ENCODE results near the gene DUSP28.
A peak's percentile ranks its signal among the peaks of the same experiment; 100 is the strongest.
"Not testable (repeated sequence)": the region's sequence is repeated elsewhere in the genome, so short reads cannot be mapped to it uniquely, and the experiment has no call there.

The DUSP28 gene

DNA sequence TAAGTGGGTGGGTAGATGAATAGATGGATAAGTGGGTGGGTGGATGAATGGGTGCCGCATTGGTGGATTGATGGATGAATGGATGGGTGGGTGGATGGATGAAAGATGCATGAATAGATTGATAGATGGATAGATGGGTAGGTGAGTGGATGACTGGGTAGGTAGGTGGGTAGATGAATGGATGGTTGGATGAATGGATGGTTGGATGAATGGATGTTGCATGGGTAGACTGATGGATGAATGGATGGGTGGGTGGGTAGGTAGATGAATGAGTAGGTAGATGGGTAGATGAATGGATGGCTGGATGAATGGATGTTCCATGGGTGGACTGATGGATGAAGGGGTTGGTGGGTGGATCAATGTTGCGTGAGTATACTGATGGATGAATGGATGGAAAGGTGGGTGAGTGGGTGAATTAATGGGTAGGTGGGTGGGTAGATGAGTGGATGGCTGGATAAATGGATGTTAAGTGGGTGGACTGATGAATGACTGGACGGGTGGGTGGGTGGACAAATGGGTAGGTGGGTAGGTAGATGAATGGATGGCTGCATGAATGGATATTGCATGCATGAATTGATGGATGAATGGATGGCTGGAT is 32.9 kb upstream of the DUSP28 start:
- no peak for DNase-seq (ENCODE audit: low read depth)

DNA sequence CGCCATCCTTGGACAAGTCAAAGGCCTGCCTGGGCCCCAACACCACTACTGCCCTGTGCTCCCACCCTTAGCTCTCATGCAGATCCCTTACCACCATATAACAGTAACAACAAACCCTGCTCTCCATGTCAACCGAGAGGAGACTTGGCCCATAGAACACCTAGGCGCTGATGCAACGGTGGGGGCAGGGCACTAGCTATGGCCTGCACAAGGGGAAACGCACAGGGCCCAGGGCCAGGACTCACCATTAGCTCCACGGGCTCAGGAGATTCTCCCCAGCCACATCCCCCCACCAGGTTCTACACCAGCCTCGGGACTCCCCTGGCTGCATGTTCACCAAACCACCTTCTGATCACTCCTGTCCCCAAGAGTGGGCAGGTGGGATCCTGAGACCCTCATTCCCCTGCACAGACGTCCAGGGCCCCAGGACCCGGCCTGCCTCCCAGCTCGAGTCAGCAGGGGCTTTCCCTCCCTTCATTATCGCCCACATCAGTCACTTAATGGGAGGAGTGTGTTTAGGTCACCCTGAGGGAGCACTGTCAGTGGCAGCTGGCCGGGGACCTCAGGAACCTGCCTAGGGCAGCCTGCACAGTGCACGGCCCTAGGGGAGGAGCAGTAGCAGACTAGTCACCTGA is 31.6 kb upstream of the DUSP28 start:
- DNase-seq (ENCODE audit: low read depth): no peak

- no peak for DNase-seq (ENCODE audit: low read depth)
Measured at GRCh38 chr2:240529344-240529999, 30.7 kb upstream of the DUSP28 start.

DNA sequence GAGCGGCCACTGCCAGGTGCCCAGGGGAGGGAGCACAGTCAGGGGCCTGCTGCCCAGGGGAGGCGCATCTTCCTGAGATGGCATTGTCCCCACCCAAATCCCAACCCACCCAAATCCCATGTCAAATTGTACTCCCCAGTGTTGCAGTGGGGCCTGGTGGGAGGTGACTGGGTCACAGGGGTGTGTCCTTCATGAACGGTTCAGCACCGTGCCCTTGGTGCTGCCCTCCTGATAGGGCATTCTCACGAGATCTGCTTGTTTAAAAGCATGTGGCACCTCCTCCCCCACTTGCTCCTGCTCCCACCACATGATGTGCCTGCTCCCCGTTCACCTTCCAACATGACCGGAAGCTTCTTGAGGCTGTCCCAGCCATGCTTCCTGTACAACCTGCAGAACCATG is 30.0 kb upstream of the DUSP28 start:
- DNase-seq (ENCODE audit: low read depth): no peak

DNA sequence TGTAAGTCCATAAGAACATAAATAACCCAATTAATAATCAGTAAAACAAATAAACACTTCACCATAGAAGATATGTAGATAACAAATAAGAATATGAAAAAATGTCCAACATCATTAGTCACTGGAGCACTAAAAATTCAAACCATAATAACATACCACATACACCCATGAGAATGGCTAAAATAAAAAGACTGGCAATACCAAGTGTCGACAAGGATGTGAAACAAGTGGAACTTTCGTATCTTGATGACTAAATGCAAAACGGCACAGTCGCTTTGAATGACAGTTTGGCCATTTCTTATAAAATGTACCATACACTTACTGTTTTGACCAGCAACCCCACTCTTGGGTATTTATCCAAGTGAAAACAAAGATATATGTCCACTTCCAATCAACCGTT is 29.1 kb upstream of the DUSP28 start:
- no peak for DNase-seq (ENCODE audit: low read depth)

DNA sequence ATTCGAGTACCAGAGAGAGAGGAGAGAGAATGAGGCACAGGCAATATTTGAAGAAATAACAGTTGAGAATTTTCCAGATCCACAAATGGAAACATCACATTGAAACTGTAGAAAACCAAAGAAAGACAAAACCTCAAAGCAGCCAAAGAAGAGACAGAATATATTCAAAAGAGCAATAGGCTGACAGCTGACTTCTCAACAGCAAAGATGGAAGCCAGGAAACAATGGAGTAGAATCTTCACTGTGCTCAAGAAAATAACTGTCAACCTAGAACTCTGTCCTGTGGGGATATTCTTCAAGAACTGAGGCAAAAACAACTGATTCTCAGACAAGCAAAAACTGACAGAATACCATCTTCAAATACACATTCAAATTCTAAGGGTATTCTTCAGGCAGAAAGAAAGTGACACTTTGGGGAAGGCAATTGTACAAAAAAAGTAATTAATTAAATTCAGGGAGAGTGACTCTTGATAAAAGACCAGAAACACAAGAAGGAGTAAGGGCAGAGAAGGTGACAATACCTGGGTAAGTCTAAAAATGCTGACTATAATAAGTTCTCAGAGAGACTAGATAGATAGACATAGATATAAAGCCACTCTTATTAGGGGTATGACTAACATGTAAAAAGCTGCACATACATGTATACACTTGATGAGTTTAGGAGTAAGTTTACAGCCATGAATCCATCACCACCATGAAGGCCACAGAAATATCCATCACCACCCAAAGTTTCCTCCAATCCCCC is 28.0 kb upstream of the DUSP28 start:
- DNase-seq (ENCODE audit: low read depth): no peak

DNA sequence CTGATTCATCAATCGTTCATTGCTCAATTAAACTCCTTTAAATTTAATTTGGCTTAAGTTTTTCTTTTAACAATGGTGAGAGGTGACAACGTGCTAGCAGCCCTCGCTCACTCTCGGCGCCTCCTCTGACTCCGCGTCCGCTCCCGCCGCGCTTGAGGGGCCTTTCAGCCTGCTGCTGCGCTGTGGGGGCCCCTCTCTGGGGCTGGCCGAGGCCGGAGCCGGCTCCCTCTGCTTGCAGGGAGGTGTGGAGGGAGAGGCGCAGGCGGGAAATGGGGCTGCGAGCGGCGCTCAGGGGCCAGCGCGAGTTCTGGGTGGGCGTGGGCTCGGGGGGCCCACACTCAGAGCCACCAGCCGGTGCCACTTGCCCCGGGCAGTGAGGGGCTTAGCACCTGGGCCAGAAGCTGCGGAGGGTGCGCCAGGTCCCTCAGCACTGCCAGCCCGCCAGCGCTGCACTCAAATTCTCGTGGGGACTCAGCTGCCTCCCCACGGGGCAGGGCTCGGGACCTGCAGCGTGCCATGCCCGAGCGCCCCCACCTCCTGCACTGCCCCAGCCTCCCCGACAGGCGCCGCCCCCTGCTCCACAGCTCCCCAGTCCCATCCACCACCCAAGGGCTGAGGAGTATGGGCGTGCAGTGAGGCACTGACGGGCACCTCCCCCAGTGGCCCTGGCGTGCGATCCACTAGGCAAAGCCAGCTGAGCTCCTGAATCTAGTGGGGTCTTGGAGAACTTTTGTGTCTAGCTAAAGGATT is 22.0 kb upstream of the DUSP28 start:
- no peak for DNase-seq (ENCODE audit: low read depth)

GRCh38 chr2:240539101-240539500 is 21.1 kb upstream of the DUSP28 start:
- not testable (repeated sequence) for DNase-seq (ENCODE audit: low read depth)

DNA sequence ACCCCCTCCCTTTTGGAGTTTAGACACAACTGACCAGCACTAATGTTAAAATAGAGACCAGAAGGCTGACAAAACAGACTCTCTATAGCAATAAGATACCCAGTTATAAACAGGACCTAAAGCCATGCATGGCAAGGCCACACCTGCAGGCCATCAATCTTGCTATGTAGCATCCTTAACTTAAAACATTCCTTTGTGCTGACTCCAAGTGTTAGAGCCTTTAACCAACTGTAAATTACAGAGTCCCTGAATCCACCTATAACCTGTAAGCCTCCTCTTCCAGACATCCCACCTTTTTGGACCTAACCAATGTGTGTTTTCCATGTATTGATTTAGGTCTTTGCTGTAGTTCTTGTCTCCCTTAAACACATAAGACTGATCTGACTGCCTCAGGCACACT is 20.3 kb upstream of the DUSP28 start:
- no peak for DNase-seq (ENCODE audit: low read depth)

DNA sequence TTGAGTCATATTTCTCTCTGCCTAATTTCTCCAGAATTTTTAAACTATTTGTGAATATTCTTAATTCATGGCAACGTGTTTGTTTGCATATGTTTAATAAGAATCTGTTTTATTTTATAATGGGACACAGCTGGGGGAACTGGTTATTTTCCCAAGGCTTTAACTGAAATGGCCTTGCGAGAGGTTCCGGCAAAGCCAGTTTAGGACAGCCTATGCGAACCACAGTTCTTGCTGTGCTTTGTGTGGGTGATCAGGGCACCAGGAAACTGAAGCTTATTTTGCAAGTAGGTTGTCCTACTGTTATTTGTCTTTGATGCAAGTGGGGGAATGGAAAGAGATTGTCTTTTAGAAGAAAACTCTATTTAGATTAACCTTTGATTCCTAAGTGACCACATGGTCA is 8.9 kb upstream of the DUSP28 start:
- no peak for DNase-seq (ENCODE audit: low read depth)

GRCh38 chr2:240551811-240552210 is 8.3 kb upstream of the DUSP28 start:
- no peak for DNase-seq (ENCODE audit: low read depth)

DNA sequence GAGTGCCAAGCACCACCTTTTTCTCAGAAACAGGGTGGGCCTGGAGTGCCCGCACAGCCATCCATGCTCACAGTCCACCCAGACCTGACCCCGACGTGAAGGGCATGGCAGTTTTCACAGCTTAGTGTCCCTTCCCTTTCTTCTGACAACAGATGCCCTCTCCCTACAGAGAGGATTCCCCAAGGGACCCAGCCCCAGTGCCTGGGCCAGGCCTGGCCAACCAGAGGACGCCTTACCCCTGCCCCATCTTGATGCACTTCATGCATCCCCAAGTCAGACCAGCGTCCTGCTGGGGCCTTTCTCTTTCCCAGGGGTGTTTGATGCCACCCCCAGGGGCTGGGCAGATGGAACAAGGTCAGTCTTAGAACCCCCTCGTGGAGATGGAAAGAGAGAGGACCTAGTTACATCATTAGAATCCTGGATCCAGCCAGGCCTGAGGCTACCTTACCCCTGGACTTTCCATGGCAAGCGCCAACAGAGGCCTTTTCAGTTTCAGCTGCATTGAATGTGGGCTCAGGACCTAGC is 6.1 kb upstream of the DUSP28 start:
- DNase-seq (ENCODE audit: low read depth): no peak

DNA sequence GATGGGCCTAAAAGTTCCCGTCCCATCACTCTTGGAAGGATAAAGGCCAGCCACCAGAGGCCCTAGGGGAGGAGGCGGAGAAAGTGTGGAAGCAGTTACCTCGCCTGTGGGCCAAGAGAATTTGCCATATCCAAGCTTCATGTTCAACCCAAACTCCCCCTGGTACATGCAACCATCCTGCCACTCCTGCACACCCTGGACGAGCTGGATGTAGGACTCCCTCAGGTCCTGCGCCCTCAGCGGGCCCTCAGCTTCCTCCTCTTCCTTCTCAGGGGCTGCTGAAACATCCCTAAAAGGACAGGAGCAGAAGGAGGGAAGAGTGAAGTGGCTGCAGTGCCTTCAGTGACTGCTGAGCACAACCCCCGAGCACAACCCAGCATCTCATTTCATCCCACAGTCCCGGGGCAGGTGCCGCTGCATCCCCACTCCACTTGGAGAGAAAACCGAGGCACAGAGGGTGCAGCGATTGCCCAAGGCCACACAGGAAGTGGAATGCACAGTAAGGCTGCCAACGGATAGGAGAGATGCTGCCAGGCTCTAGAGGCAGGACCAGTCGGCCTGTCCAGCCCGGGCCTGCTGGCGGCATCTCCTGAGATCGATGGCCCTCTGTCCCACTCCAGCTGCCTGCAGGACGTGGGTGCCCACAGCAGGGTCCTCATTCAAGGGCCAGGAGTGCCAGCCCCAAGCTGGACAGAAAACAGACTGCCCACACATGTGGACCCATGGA is 5.2 kb upstream of the DUSP28 start:
- no peak for DNase-seq (ENCODE audit: low read depth)

DNA sequence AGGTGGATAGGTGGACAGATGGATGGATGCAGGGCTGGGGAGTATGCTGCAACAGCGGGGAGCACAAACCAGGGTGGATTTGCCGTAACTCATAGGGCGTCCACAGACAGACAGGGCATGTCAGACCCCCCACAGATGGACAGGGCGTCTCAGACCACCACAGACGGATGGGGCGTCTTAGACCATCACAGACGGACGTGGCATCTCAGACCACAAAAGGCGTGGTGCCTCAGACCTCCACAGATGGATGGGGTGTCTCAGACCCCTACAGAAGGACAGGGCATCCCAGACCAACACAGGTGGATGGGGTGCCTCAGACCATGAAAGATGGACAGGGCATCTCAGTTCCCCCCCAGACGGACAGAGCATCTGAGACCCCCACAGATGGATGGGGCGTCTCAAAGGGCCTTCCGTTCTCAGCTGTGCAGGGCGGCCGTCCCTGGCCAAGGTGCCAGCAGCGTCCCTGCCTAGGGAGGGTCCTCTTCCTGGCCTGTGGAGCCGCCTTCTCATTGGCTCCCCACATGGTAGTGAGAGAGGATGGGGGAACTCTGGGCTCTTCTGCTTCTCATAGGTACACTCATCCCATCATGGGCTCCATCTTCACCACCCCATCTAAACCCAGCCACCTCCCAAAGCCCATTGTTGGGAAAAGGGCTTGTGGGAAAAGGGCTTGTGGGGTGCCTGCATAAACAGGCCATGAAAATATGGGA is 4.5 kb upstream of the DUSP28 start:
- no peak for DNase-seq (ENCODE audit: low read depth)

DNA sequence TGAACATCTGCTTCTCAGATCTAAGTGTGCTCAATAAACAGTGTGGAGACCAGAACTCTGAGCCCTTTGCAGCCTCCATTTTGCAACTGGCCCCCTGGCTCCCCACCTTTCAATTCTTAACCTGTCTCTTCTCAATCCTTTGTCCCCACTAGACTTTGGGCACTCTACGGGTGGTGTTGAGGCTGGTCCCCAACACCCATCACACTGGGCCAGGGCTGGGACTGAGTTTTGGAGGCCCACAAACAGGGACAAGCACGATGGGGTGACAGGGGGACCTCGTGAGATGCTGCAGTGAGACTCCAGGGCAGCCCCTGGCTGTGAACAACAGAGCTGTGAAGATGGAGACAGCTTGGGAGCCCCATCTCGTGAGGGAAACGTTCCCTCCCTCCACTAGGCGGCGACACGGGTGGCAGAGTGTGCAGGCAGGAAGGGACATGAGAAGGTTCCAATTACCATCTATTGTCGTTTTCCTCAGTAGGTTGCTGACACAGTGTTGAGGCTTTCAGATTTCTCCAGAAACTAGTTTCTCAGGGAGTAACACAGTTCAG is 3.5 kb upstream of the DUSP28 start:
- peak; percentile 55 for DNase-seq (ENCODE audit: low read depth)

GRCh38 chr2:240557101-240557751 is 2.9 kb upstream of the DUSP28 start:
- no peak for DNase-seq (ENCODE audit: low read depth)

DNA sequence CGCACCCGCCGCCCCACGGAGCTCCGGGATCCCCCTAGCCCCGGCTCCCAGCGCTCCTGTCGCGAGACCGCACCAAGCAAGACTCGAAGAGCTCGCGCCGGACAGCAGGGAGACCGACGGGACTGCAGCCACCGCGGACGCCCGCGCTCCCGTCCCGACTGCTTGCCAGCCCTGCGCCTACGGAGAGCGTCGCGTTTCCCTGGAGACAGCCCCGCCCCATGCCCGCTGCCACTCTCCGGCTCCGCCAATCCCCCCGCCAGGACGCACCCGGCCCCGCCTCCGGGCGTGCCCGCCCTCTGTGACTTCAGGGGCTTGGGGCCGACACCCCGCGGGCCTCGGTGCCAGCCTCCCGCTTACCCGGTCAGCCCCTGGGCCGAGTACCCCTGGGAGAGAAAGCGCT is 2.3 kb upstream of the DUSP28 start, which contains the start of gene ANKMY1:
ANKMY1 (minus strand) TSS at position 181 of the 400 bp plus-strand sequence. CDS start 653 bp downstream, outside the sequence.
- peak; percentile 66 for DNase-seq (ENCODE audit: low read depth)

DNA sequence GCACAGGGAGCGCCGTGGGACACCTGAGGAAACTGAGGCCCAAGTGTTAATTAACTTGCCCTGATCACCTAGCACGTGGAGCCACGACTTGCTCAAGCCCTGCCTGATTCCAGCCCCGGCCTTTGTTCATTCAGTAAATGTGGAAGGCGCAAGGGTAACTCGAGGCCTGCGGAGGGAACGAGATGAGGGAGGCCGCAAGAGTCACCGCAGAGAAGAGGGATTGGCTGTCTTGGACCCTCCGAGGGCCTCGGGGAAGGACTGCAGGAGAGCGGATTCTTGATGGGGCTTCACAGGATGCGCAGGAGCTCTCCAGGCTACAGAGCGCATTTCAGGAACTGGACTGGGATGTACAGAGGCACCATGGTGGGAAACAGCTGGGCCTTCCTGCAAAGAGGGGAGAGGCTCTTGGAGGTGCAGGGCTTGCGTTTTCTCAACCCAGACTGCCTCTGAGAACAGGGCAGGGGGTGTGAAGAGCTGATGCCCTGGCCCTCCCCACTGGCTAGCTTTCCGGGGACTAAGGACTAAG is 1.9 kb upstream of the DUSP28 start:
- DNase-seq (ENCODE audit: low read depth): no peak

DNA sequence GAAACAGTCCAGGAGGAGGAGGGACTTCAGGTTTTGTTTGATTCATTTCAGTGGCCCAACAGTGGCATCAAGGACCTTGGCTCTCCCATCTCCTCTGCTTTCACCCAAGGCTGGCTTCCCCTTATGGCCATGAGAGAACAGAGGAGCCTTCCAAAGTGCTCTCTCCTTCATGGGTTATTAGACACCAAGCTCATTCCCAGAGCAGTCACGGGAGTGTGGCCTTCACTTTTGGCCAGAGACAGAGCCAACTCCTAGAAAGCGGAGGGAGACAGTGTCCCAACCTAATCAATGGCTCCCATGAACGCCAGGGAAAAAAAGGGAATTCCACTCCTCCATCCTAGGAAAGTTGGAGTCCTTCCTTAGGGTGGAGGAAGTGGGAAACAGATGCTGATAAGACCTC is 871 bp upstream of the DUSP28 start:
- DNase-seq (ENCODE audit: low read depth): no peak
